ENCODE results near the gene EIF4G3. TPM values are rescaled to one million over a fixed set of nuclear protein-coding genes. Genes with fewer than 3 reads are reported as not detected.

Gene EIF4G3
- total and polyA plus RNA-seq, 10 of the 15 experiments (the other 5 are each of a cell fraction or from before 2014, with no cell fraction given): 7.4 to 45.1 (median 29.1) TPM

GRCh38 chr1:21198929-21199328 is 22.2 kb upstream of the EIF4G3 start:
- no TSS peak for BruUV-seq (replicated peaks)
- in situ Hi-C loops (cut with MboI) (loop anchor here (10.0 kb wide), 1 partner anchor 214 kb away; no protein-coding TSS in a partner anchor), intact Hi-C loops (cut with micrococcal nuclease; ENCODE audit: unreplicated experiment) (loop anchor here (5.0 kb wide), 1 partner anchor 677 kb away; no protein-coding TSS in a partner anchor)
- DNase-seq (ENCODE audit: low read depth, low spot score) (no peak), FAIRE-seq (no peak), ATAC-seq (no peak)
- Histone ChIP-seq H3K4me2 (ENCODE audit: control insufficient read depth, insufficient read depth) (no peak overlapping the region), H3K27ac (ENCODE audit: control insufficient read depth, insufficient read depth) (no peak overlapping the region), H3K79me2 (ENCODE audit: control insufficient read depth, insufficient read depth, low read length) (no peaks in the 10 kb centered on the region), H3K9ac (ENCODE audit: control insufficient read depth, insufficient read depth, low read length) (no peak overlapping the region), H2AFZ (ENCODE audit: control insufficient read depth, low read depth, low read length) (no peak overlapping the region), H3K4me1 (ENCODE audit: control insufficient read depth, insufficient read depth, low read length) (no peaks in the 10 kb centered on the region), H4K20me1 (ENCODE audit: control insufficient read depth, insufficient read depth) (no peaks in the 10 kb centered on the region; the same call in 1 of the 2 replicates), H3K9me3 (replicated peaks; ENCODE audit: control insufficient read depth, insufficient read depth, low read length) (no peaks in the 10 kb centered on the region), H3K27me3 (replicated peaks in 1 of 2; ENCODE audit: control insufficient read depth in 2 of 2, insufficient read depth in 2 of 2, low read length in 1 of 2) (no peaks in the 10 kb centered on the region), H3K4me3 (no peak overlapping the region), H3K36me3 (ENCODE audit: control insufficient read depth in 2 of 2, insufficient read depth in 2 of 2, low read length in 1 of 2) (no peaks in the 10 kb centered on the region)
- no peak for TF ChIP-seq RCOR1 (conservative IDR thresholded peaks at IDR 0.05; ENCODE audit: low read depth, low read length)
- TF ChIP-seq BMI1 (IDR thresholded peaks at IDR 0.05; ENCODE audit: borderline replicate concordance): peak; percentile 96
- no peak for TF ChIP-seq ZNF384 (IDR thresholded peaks at IDR 0.05; ENCODE audit: borderline replicate concordance, low read depth, low read length)
- TF ChIP-seq MLLT1 (IDR thresholded peaks at IDR 0.05): no peak
- no peak for TF ChIP-seq NFYA (IDR thresholded peaks at IDR 0.05; ENCODE audit: borderline replicate concordance, low read depth, low read length)
- ChIA-PET RAD21 (ENCODE audit: unreplicated experiment) (interaction anchor here (0.6 kb wide), 1 partner anchor 8 kb away, joined by 3 read pairs; no protein-coding TSS in a partner anchor), SMC1A (ENCODE audit: uncharacterized antibody, unreplicated experiment) (no interaction called here), POLR2A (no interaction called here), CTCF (interaction anchor here (1.2 to 1.5 kb wide), 2 partner anchors 170 to 502 kb away, joined by 3 to 5 read pairs; no protein-coding TSS in a partner anchor)
- 34% methylated on average over 4 of the region's 4 CpGs for WGBS (ENCODE audit: insufficient coverage, insufficient replicate concordance, low lambda C conversion rate, missing lambda C conversion rate)

All from GM12878 (cell line).